Activated CD4-positive, alpha-beta T cell treated with anti-CD3 and anti-CD28 coated beads, Interleukin-10, Interleukin-2, amounts not matched to agents 100 ng/mL and 50 ng/mL, durations not matched to agents 16 hours and 8 hours (primary cell): ENCODE results near the gene IFNA4.
A peak's percentile ranks its signal among the peaks of the same experiment; 100 is the strongest.

Experiments used
- DNase-seq: peaks from one replicate; pipeline ENCODE4 v3.0.0-alpha.2; 2020

The IFNA4 gene

GRCh38 chr9:21165516-21165915 lies 21.9 kb downstream of the IFNA4 start:
- no peak for DNase-seq

DNA sequence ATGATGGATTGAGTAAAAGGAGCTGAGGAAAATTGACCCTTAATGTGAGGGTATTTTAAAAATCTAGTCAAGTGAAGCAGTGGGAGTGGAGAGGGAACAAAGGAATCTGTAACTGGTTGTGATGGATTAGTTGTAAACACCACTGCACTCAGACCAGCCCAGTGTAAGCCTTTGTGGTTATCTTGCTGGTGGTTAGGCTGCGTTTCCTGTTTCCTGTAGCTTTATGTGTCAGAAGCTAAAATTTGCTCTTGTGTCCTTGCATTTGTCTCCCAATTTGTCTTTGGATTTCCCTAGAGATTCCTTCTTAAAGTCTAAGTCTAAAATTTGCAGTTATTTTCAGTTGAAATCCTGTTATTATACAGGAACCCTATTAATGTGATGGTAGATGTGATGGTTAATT lies 27.2 kb downstream of the IFNA4 start:
- peak; percentile 67 for DNase-seq

GRCh38 chr9:21155501-21155900 lies 31.9 kb downstream of the IFNA4 start:
- no peak for DNase-seq

DNA sequence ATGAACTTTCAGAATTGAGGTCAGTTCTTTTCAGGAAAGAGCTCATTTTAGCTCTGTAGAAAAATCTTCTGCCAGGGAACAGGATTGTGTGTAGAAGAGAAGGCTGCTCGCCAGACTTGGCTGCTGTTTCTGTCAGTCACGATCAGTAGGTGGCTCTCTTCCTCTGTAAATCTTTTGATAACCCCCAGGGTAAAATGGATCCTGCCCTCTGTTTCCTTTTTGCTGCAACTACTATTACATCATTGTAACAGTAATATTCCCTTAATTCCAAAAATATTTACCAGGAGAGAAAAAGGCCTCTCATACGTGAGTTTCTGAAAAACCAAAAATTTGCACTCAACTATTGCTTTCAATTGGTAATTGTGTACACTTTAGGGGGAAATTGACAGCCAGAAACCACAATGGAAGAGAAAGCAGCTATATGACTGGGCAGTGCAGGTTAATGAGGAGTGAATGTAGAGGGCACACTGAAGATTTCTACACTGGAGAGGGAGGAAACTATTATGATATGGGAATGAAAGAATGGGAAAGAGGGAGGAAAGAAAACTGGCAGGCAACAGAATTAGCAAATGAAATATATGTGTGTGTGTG lies 33.3 kb downstream of the IFNA4 start:
- DNase-seq, result peak; percentile 25

GRCh38 chr9:21153336-21154017 lies 33.9 kb downstream of the IFNA4 start:
- DNase-seq, result no peak

DNA sequence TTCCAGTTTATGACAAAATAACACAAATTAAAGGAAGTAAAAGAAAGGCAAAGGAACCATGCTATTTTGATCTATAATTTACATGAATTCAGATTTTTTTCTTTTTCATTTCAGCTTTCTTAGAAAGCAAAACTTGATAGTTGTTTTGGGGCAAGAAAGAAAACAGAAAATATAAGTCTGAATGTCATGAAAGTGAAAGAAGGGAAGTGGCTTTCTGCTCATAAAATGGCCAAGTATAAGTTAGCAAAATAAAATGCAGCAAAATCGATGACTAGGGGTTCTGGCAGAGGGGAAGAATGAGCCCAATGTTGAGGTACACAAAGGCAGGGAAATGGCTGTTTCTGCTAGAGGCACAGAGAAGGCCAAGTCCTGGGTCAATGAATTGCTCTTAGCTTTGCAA lies 42.8 kb downstream of the IFNA4 start:
- DNase-seq, result peak; percentile 10

- no peak for DNase-seq
Measured at GRCh38 chr9:21141427-21141882, 45.9 kb downstream of the IFNA4 start, which contains the start of gene IFNW1. TSS of gene IFNW1 (minus strand) at chr9:21141832. CDS start at chr9:21141570, 262 bp downstream.

- no peak for DNase-seq
Measured at GRCh38 chr9:21137020-21137419, 50.4 kb downstream of the IFNA4 start.
